Jurkat, Clone E6-1 (cell line): ENCODE measurements around the gene C5orf22. TPM values are rescaled to one million over a fixed set of nuclear protein-coding genes. Genes with fewer than 3 reads are reported as not detected.

ENCODE experiments used
- DNase-seq: peaks from one replicate; pipeline ENCODE4 v3.0.0-alpha.2; 2011; ENCODE audit warnings: low read depth, low spot score
- H3K4me3 ChIP-seq: 2 replicates; pipeline ENCODE4 v1.5.1; 2011; ENCODE audit warnings: mild to moderate bottlenecking, low read length, control low read depth, moderate library complexity
- polyA plus RNA-seq: library from polyadenylated mRNA; unstranded; fragments of >200 nt; gene quantifications from one replicate; pipeline ENCODE4 v1.2.1, GENCODE V29; 2012; ENCODE audit warnings: missing spikeins; ENCODE audit not compliant: insufficient read length, insufficient read depth

The C5orf22 gene
- 21.7 TPM for polyA plus RNA-seq

DNA sequence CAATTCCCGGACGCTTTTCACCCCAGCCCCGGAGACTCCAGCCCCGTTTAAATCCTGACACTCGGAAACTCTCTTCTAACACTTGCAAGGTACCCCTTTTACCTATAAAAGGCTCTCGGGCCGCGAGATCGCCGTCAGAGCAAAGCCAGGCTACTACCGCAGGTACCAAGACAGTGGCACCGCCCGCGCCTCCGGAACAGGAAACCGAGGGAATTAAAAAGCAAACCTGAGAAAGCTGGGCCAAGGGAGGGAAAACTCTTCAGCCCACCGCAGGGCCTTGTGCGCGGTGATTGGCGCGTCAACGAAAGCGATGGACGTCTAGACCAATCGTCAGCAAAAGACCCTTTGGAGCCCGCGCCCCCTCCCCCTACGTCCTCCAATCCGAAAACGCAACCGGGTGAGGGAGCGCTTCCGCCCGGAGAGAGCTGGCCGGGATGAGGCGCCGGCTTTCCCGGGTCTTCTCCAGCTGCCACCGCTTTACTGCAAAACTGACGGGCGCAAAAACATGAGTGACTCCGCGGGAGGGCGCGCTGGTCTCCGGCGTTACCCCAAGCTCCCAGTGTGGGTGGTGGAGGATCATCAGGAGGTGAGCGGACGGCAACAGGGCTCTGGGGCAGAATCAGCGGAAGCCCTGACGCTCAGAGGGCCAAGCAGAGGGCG lies at the start of gene C5orf22, which contains the start of gene DROSHA:
Gene C5orf22 (plus strand): TSS at position 414 of the 660 bp plus-strand sequence. CDS start 92 bp downstream, at position 506.
Gene DROSHA (minus strand): TSS at position 206 of the 660 bp plus-strand sequence. CDS start 3,034 bp downstream, outside the sequence.
- H3K4me3 ChIP-seq = peak within 1 kb of the TSS; percentile 99
- DNase-seq = peak; percentile 96

DNA sequence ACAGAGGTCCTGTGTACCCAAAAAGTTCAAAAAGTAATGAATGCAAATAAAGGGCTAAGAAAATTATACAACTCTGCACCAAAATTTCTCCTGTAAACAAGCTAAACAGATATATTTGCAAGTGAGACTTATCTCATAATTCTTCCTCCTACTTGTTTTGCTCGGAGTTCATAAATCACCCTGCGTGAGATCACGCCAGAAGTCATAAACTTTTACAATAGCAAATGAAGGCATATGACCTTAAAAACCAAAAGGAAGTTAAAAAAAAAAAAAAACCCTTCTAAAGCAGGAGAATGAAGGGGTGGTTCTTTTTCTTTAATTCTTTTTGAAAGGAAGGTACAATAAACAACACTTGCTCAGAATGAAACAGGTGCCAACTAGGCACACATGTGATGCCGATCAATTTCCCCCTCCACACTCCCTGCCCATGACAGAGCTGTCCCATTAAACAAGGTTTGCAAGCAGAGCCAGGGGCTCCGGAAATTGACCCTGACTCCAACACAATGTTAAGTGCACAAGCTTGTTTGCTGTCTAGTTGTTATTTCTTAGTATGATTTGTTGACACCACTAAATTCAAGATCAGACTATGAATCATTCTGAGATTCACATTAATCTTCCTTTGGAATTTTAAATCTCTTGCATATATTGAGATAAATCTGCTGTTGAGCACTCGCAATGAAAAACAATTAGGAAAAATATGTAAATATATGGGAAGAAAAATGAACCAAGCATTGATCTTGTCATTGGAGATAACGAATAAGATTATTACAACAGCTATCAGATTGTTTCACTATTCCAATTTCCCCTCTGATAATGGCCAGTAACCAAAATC lies 46.5 kb upstream of the C5orf22 start:
- no peak overlapping the region for H3K4me3 ChIP-seq
- DNase-seq = no peak

- no peak overlapping the region for H3K4me3 ChIP-seq
- no peak for DNase-seq
These were observed 45.7 kb upstream of the C5orf22 start for GRCh38 chr5:31486441-31486840.

DNA sequence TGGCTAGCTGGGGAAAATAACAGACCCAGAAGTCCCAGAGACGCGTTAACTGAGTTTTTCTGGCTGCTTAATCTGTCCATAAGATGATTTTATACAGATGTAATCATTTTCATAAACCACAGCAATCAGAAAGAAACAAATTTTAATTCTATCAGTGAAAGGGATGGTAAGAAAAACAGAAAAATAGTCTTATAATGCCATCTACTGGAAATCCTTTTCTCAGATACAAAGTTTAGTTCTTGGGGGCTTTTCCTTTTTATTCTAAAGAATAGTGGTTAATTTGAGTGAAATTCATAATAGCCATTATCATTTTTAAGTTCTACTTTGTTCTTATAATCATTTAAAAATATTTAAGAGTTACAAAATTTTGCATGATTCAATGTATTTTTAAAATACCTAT lies 44.6 kb upstream of the C5orf22 start:
- no peak overlapping the region for H3K4me3 ChIP-seq
- no peak for DNase-seq

DNA sequence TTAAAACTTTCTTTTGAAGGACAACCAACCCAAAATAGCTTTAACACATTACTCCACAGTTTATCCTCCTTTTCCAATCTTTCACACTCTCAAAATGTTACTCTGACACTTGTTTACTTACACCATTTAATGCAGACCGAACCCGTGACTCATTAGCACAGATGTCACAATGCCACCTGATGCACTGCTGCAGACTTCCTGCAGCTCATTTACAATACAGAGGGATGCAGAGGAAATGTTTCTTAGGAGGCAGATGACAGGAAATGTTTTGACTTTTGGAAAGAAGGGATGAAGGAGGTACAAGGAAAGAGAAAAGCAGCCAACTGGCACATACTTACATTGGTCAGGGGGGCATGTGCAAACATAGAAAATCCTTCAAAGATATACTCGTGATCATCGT lies 39.2 kb upstream of the C5orf22 start:
- no peak for DNase-seq
- no peak overlapping the region for H3K4me3 ChIP-seq

DNA sequence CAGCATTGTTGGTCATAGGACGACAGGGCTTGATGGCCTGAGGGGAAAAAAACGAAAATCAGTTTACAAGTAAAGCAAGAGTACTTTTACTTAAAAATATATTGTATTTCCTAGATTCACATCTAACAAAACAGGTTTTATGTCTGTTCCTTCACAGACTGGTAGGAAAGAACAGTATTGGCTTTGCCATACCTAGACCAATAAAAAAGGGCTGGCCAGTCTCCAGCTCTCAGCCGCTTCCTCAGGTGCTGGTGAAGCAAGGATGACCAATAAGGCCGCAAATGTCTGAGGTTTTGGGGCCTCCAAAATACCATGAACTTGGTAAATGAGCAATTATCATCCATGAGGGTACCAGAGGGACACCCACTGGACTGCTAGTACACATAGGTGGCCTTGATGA lies 36.8 kb upstream of the C5orf22 start:
- no peak for DNase-seq
- no peak overlapping the region for H3K4me3 ChIP-seq

GRCh38 chr5:31496301-31496700 lies 35.8 kb upstream of the C5orf22 start:
- DNase-seq = no peak
- no peak overlapping the region for H3K4me3 ChIP-seq

GRCh38 chr5:31496891-31497290 lies 35.2 kb upstream of the C5orf22 start:
- no peak for DNase-seq
- H3K4me3 ChIP-seq = no peak overlapping the region

GRCh38 chr5:31500256-31500655 lies 31.8 kb upstream of the C5orf22 start:
- H3K4me3 ChIP-seq = no peak overlapping the region
- no peak for DNase-seq

GRCh38 chr5:31502506-31502905 lies 29.6 kb upstream of the C5orf22 start:
- no peak for DNase-seq
- no peak overlapping the region for H3K4me3 ChIP-seq

- H3K4me3 ChIP-seq = no peak overlapping the region
These were observed 27.6 kb upstream of the C5orf22 start for GRCh38 chr5:31504529-31504928.

DNA sequence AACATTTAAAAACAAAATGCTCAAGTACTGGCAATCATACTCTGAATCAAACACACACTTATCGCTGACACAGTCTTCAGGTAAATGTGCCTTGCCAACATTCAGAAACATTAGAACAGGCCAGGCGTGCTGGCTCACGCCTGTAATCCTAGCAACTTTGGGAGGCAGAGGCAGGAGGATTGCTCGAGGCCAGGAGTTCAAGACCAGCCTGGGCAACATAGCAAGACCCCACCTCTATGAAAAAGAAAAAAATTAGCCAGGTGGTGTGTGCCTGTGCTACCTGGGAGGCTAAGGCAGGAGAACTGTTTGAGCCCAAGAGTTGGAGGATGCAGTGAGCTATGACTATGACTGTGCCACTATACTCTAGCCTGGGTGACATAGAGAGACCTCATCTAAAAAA lies 20.8 kb upstream of the C5orf22 start:
- no peak for DNase-seq
- H3K4me3 ChIP-seq = no peak overlapping the region

More at GRCh38 chr5:31504529-31504928, 27.6 kb upstream of the C5orf22 start:
- DNase-seq = no peak

DNA sequence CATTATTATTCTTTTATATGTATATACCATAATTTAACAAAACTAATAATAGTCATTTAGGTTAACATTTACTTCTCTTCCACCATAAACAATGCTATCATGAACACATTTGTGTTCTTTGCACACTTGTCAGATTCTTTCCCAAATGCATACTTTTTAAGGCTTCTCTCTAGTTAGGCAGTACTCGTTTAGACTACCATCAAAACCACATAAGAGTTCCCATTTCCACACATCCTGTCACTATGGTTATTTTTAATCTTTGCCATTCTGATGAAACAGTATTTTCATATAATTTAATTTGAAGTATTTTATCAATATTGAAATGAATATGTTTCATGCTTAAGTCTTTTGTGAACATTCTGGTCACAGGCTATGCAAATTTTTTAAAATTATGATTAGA lies 15.3 kb upstream of the C5orf22 start:
- peak; percentile 59 for DNase-seq
- no peak overlapping the region; the same call in 1 of the 2 replicates for H3K4me3 ChIP-seq

GRCh38 chr5:31523041-31523440 lies 9.1 kb upstream of the C5orf22 start:
- no peak overlapping the region for H3K4me3 ChIP-seq
- no peak for DNase-seq

DNA sequence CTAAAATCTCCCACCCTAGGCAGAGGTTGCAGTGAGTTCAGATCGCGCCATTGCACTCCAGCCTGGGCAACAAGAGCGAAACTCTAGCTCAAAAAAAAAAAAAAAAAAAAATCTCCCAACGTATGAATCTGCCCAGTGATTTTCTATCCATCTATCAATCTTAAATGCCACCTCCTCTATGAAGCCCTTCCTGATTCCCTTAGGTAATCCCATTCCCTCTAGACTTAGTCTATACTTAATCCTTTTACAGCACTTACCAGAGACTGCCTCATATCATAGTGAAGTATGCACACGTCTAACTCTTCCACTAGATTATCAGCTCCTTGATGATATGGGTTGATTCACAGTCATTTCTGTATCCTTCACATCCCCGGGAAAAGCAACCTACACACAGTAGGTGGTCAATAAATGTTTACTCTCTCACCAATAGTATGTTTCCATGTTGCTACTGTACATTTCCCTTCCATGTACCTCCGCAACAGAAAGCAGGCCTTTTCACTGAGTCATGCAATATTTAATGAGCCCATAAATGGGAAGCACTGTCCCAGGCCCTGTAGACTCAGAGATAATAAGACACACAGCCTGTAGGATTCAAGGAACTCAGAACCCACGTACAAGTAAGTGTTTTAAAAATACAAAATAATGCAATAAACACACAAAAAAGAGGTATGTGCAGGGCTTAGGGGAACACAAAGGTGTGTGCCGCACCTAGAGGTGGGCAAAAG lies 1.4 kb upstream of the C5orf22 start:
- H3K4me3 ChIP-seq = peak overlapping the region; percentile 99
- no peak for DNase-seq

- H3K4me3 ChIP-seq = peak overlapping the region; percentile 99
- no peak for DNase-seq
These were observed 586 bp upstream of the C5orf22 start for GRCh38 chr5:31531543-31531887.

DNA sequence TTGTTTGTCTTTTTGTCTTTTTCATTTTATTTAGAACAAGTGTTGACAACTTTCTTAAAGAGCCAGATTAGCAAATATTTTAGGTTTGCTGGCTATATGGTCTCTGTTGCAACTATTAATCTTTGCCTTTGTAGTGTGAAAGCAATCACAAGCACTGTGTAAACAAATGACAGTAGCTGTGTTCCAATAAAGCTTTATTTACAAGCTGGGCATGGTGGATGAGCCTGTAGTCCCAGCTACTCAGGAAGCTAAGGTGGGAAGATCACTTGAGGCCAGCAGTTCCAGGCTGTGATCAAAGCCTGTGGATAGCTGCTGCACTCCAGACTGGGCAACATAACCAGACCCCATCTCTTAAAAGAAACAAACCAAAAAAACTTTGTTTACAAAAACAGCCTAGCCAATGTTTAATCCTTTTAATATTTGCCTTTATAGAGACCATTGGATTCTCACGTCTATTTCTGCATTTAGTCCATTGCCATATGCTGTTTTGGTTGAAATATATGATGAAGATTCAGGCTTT lies 2.5 kb downstream of the C5orf22 start:
- H3K4me3 ChIP-seq = no peak overlapping the region
- no peak for DNase-seq

DNA sequence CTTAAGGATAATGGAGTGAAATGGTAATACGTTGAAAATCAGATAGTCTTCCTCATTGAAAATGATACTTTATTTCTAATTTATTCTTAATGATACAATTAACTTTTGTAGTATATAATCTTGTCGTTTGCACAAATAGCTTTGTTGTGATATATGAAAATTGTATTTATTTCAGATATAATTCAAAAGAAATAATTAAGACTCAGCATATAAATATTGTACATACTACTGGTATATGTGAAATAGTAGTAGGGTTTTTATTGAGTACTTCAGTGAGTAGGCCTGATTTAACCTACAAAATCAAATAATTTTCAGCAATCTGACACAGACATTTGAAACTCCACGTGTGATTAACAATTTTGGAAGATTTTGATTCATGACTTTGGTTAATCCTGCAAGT lies 4.8 kb downstream of the C5orf22 start:
- H3K4me3 ChIP-seq = no peak overlapping the region
- DNase-seq = no peak

GRCh38 chr5:31537349-31537748 lies 5.2 kb downstream of the C5orf22 start:
- DNase-seq = no peak
- no peak overlapping the region for H3K4me3 ChIP-seq

DNA sequence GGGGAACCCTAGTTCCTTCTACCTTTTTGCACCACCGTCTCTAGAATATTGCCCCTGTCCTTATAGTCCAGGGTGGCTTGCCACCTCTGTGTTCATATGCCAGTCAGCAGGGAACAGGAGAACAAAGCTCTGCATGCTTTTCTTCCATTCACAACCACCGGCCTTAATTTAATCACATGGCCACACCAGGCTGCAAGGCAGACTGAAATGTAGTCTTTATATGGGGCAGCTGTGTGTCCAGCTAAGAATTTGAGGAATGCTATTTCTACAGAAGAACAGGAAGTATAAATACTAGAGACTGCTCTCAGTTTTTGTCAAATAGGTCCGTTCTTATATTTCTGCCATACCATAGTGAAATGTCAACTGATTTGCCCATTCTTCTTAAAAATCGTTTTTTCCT lies 5.8 kb downstream of the C5orf22 start:
- no peak for DNase-seq
- no peak overlapping the region for H3K4me3 ChIP-seq
